OCI-LY1 (cell line): ENCODE data around the gene PPP1R9A.

Experiments used
- H2AFZ ChIP-seq: fragments of 200-600 bp; sonication (generic), shearing (Covaris generic); 2 replicates; pipeline ENCODE4 v1.6.0; 2014; ENCODE audit warnings: antibody characterized with exemption, mild to moderate bottlenecking, low read length
- H3F3A ChIP-seq: fragments of 200-600 bp; sonication (generic), shearing (Covaris generic); 2 replicates; pipeline ENCODE4 v1.6.0; 2014; ENCODE audit warnings: mild to moderate bottlenecking, antibody characterized with exemption, low read length, moderate library complexity; ENCODE audit not compliant: insufficient read depth
- H3K27ac ChIP-seq: fragments of 200-600 bp; sonication (generic); 2 replicates; pipeline ENCODE4 v1.5.1; 2014; ENCODE audit warnings: low read length, mixed run types, mild to moderate bottlenecking, low read depth; ENCODE audit not compliant: poor library complexity, severe bottlenecking
- H3K27me3 ChIP-seq: fragments of 200-600 bp; sonication (generic); 2 replicates; pipeline ENCODE4 v1.6.0; 2014; ENCODE audit warnings: antibody characterized with exemption, mild to moderate bottlenecking, low read length, moderate library complexity; ENCODE audit not compliant: insufficient read depth
- H3K36me3 ChIP-seq: fragments of 200-600 bp; sonication (generic); 2 replicates; pipeline ENCODE4 v1.6.1; 2014; ENCODE audit warnings: mild to moderate bottlenecking, antibody characterized with exemption, low read length, moderate library complexity, mixed read lengths; ENCODE audit not compliant: insufficient read depth
- H3K4me1 ChIP-seq: fragments of 200-600 bp; sonication (generic); 2 replicates; pipeline ENCODE4 v1.5.1; 2014; ENCODE audit warnings: mild to moderate bottlenecking, low read length, moderate library complexity; ENCODE audit not compliant: insufficient read depth, severe bottlenecking
- H3K4me2 ChIP-seq: fragments of 200-600 bp; sonication (generic), shearing (Covaris generic); 2 replicates; pipeline ENCODE4 v1.6.1; 2014; ENCODE audit warnings: low read length
- H3K4me3 ChIP-seq: fragments of 200-600 bp; sonication (generic); 2 replicates; pipeline ENCODE4 v1.5.1; 2014; ENCODE audit warnings: low read length, low read depth, mild to moderate bottlenecking, mixed read lengths; ENCODE audit not compliant: poor library complexity, severe bottlenecking
- H3K79me2 ChIP-seq: fragments of 200-600 bp; shearing (Covaris generic); 2 replicates; pipeline ENCODE4 v1.6.1; 2016; ENCODE audit warnings: mixed run types, low read length, mixed read lengths; ENCODE audit not compliant: insufficient read depth
- H3K9ac ChIP-seq: fragments of 200-600 bp; sonication (generic), shearing (Covaris generic); 2 replicates; pipeline ENCODE4 v1.6.1; 2014; ENCODE audit warnings: mild to moderate bottlenecking, low read length, mixed read lengths
- H3K9me2 ChIP-seq: fragments of 200-600 bp; sonication (generic), shearing (Covaris generic); 2 replicates; pipeline ENCODE4 v1.6.1; 2014; ENCODE audit warnings: low read depth, mild to moderate bottlenecking, low read length, mixed read lengths
- H3K9me3 ChIP-seq: fragments of 200-600 bp; shearing (Covaris generic); 2 replicates; pipeline ENCODE4 v1.6.1; 2014; ENCODE audit warnings: low read length, mixed read lengths
- H4K20me1 ChIP-seq: fragments of 200-600 bp; sonication (generic), shearing (Covaris generic); 2 replicates; pipeline ENCODE4 v1.6.0; 2016; ENCODE audit warnings: mild to moderate bottlenecking, low read length; ENCODE audit not compliant: insufficient read depth
- CTCF ChIP-seq: fragments of 200-600 bp; sonication (generic), shearing (Covaris generic); IDR thresholded peaks from 2 replicates; pipeline ENCODE4 v1.5.1; 2017; ENCODE audit warnings: mild to moderate bottlenecking, antibody characterized with exemption, low read length, moderate library complexity, mixed read lengths
- EZH2 ChIP-seq: fragments of 200-600 bp; sonication (generic), shearing (Covaris generic); IDR thresholded peaks from 2 replicates; pipeline ENCODE4 v1.8.0; 2017; ENCODE audit warnings: borderline replicate concordance, mixed run types, mild to moderate bottlenecking, antibody characterized with exemption, low read length, moderate library complexity, mixed read lengths

Gene PPP1R9A

GRCh38 chr7:95220328-95220727 is 312.9 kb downstream of the PPP1R9A start:
- H3K4me3 ChIP-seq = no peak overlapping the region
- no peak overlapping the region for H3K9ac ChIP-seq
- H3K79me2 ChIP-seq = no peaks in the 10 kb centered on the region
- H3K9me3 ChIP-seq = no peaks in the 10 kb centered on the region
- no peaks in the 10 kb centered on the region for H3K4me1 ChIP-seq
- H3K27ac ChIP-seq = no peak overlapping the region
- H3K36me3 ChIP-seq = no peaks in the 10 kb centered on the region
- no peaks in the 10 kb centered on the region for H4K20me1 ChIP-seq
- H3F3A ChIP-seq = no peaks in the 10 kb centered on the region
- H3K4me2 ChIP-seq = no peak overlapping the region
- H3K9me2 ChIP-seq = peaks cover 3% of the 10 kb centered on the region; the same call in 1 of the 2 replicates
- H3K27me3 ChIP-seq = no peaks in the 10 kb centered on the region
- no peak for TF ChIP-seq CTCF
- TF ChIP-seq EZH2 = no peak
- no peak overlapping the region for H2AFZ ChIP-seq

GRCh38 chr7:95225301-95225700 is 317.9 kb downstream of the PPP1R9A start:
- Histone ChIP-seq H3K36me3 (no peaks in the 10 kb centered on the region), H3K79me2 (no peaks in the 10 kb centered on the region), H2AFZ (no peak overlapping the region), H3K9me3 (no peaks in the 10 kb centered on the region), H3K9ac (no peak overlapping the region), H3K4me2 (no peak overlapping the region), H3K27ac (no peak overlapping the region), H3K4me3 (no peak overlapping the region), H3K4me1 (no peaks in the 10 kb centered on the region), H3F3A (no peaks in the 10 kb centered on the region), H3K9me2 (peaks cover 3% of the 10 kb centered on the region; the same call in 1 of the 2 replicates), H4K20me1 (no peaks in the 10 kb centered on the region), H3K27me3 (no peaks in the 10 kb centered on the region)
- no peak for TF ChIP-seq CTCF
- TF ChIP-seq EZH2 = no peak

GRCh38 chr7:95229301-95229700 is 321.9 kb downstream of the PPP1R9A start:
- Histone ChIP-seq H3F3A (no peaks in the 10 kb centered on the region), H3K27me3 (no peaks in the 10 kb centered on the region), H2AFZ (no peak overlapping the region), H3K4me1 (no peaks in the 10 kb centered on the region), H3K36me3 (no peaks in the 10 kb centered on the region), H3K4me2 (no peak overlapping the region), H3K9me3 (no peaks in the 10 kb centered on the region), H3K9ac (no peak overlapping the region), H4K20me1 (no peaks in the 10 kb centered on the region), H3K4me3 (no peak overlapping the region), H3K27ac (no peak overlapping the region), H3K9me2 (no peaks in the 10 kb centered on the region), H3K79me2 (no peaks in the 10 kb centered on the region)
- no peak for TF ChIP-seq EZH2
- TF ChIP-seq CTCF = no peak
